CD4-positive, alpha-beta T cell treated with Interferon alpha-2 for 1 hour (primary cell): Measurements from ENCODE around the gene TMEM87A.

Source experiments
- DNase-seq, 2 donors: peaks; one replicate each; pipeline ENCODE4 v3.0.0-alpha.2; 2020 to 2022

TMEM87A gene

GRCh38 chr15:42199126-42199525 is 74.1 kb downstream of the TMEM87A start:
- no peak for DNase-seq

GRCh38 chr15:42198516-42198915 is 74.7 kb downstream of the TMEM87A start:
- DNase-seq: no peak

- DNase-seq: no peak
Measured at GRCh38 chr15:42194513-42194912, 78.7 kb downstream of the TMEM87A start.

GRCh38 chr15:42193383-42193782 is 79.8 kb downstream of the TMEM87A start:
- DNase-seq: no peak

GRCh38 chr15:42191610-42192346 is 81.5 kb downstream of the TMEM87A start:
- no peak for DNase-seq

GRCh38 chr15:42190370-42190769 is 82.9 kb downstream of the TMEM87A start:
- DNase-seq: no peak

- DNase-seq: no peak
Measured at GRCh38 chr15:42185801-42186200, 87.4 kb downstream of the TMEM87A start.

GRCh38 chr15:42184736-42185135 is 88.5 kb downstream of the TMEM87A start:
- no peak for DNase-seq

- no peak for DNase-seq
Measured at GRCh38 chr15:42184296-42184695, 88.9 kb downstream of the TMEM87A start.

GRCh38 chr15:42182961-42183360 is 90.3 kb downstream of the TMEM87A start:
- DNase-seq: no peak

GRCh38 chr15:42182328-42182886 is 90.8 kb downstream of the TMEM87A start:
- DNase-seq: no peak

GRCh38 chr15:42178056-42178455 is 95.2 kb downstream of the TMEM87A start:
- DNase-seq: no peak

GRCh38 chr15:42175671-42176070 is 97.6 kb downstream of the TMEM87A start:
- DNase-seq: no peak

GRCh38 chr15:42172475-42172874 is 100.8 kb downstream of the TMEM87A start:
- no peak for DNase-seq

GRCh38 chr15:42171795-42172194 is 101.4 kb downstream of the TMEM87A start:
- DNase-seq: no peak

GRCh38 chr15:42171122-42171521 is 102.1 kb downstream of the TMEM87A start:
- DNase-seq: peak in 1 of 2 donors; percentile 2

- no peak for DNase-seq
Measured at GRCh38 chr15:42166225-42166940, 106.8 kb downstream of the TMEM87A start.

- DNase-seq: no peak
Measured at GRCh38 chr15:42165106-42165505, 108.1 kb downstream of the TMEM87A start.

GRCh38 chr15:42163947-42164550 is 109.2 kb downstream of the TMEM87A start:
- DNase-seq: no peak

- DNase-seq: no peak
Measured at GRCh38 chr15:42163291-42163690, 109.9 kb downstream of the TMEM87A start.
